ENCODE results near the gene TOPBP1.

GRCh38 chr3:133568294-133569014 lies 93.3 kb downstream of the TOPBP1 start:
- TF ChIP-seq CTCF (IDR thresholded peaks at IDR 0.05) (no peak), POLR2A (IDR thresholded peaks at IDR 0.05) (no peak), POLR2AphosphoS5 (IDR thresholded peaks at IDR 0.05) (peak in 1 of 3 donors; percentile 66)
